ENCODE measurements around the gene CNFN.

- TF ChIP-seq EZH2phosphoT487 (IDR thresholded peaks at IDR 0.05; ENCODE audit: low read depth) (no peak), CTCF (IDR thresholded peaks at IDR 0.05; ENCODE audit: low read depth, low read length) (no peak)
Observed at GRCh38 chr19:42411581-42412178, 21.6 kb upstream of the CNFN start.

All from OCI-LY3 (cell line).